CD4-positive, alpha-beta T cell (primary cell): ENCODE measurements around the gene P4HA1. TPM values are rescaled to one million over a fixed set of nuclear protein-coding genes. Genes with fewer than 3 reads are reported as not detected.

Source experiments
- ATAC-seq: fragments of 200-7000 bp; cut with Tn5 transposase; one replicate; pipeline ENCODE4 v1.10.0; 2022; ENCODE audit warnings: mild to moderate bottlenecking; ENCODE audit not compliant: poor library complexity
- CTCF ChIA-PET: fragments of 350-600 bp; sonication (Branson Sonifier 250); formaldehyde crosslinking; loops from one replicate; lab custom pipeline; 2021; ENCODE audit warnings: antibody characterized with exemption, inconsistent platforms; lab: Charles Lee
- POLR2A ChIA-PET: fragments of 350-600 bp; sonication (Branson Sonifier 250); formaldehyde crosslinking; loops from one replicate; lab custom pipeline; 2021; ENCODE audit warnings: antibody characterized with exemption, inconsistent platforms; lab: Charles Lee
- DNase-seq, 14 experiments: peaks; one replicate each; pipeline ENCODE4 v3.0.0-alpha.2; 2013 to 2020; ENCODE audit warnings: mixed read lengths in 2 of 14
- H3K27ac ChIP-seq, 2 donors: one replicate each; pipeline versions ENCODE4 v1.5.1 to v1.7.0; 2013; ENCODE audit warnings: low read length in 2 of 2, low read depth in 1 of 2, mild to moderate bottlenecking in 1 of 2
- H3K27me3 ChIP-seq, 2 experiments: 1 replicate in 1 of 2; 2 replicates in 1 of 2; pipeline versions ENCODE4 v1.6.1 to v1.7.0; 2013; ENCODE audit warnings: low read length in 2 of 2, control low read depth in 1 of 2, mild to moderate bottlenecking in 1 of 2, moderate library complexity in 1 of 2; ENCODE audit not compliant: insufficient read depth in 2 of 2, control insufficient read depth in 1 of 2
- H3K36me3 ChIP-seq: one replicate; pipeline ENCODE4 v1.6.1; 2013; ENCODE audit warnings: low read length, control low read depth; ENCODE audit not compliant: insufficient read depth
- H3K4me1 ChIP-seq: one replicate; pipeline ENCODE4 v1.6.1; 2013; ENCODE audit warnings: low read length, control low read depth; ENCODE audit not compliant: insufficient read depth
- H3K4me3 ChIP-seq: one replicate; pipeline ENCODE4 v1.5.1; 2013; ENCODE audit warnings: mild to moderate bottlenecking, low read length, moderate library complexity
- H3K9me3 ChIP-seq, 2 experiments: 1 replicate in 1 of 2; 2 replicates in 1 of 2; pipeline versions ENCODE4 v1.6.1 to v1.7.0; 2013; ENCODE audit warnings: low read length in 2 of 2, mild to moderate bottlenecking in 2 of 2, control low read depth in 1 of 2, moderate library complexity in 1 of 2; ENCODE audit not compliant: control insufficient read depth in 1 of 2, insufficient read depth in 1 of 2
- H3K27ac Mint-ChIP-seq: one replicate; pipeline ENCODE4 v1.8.0; 2020; ENCODE audit warnings: mixed read lengths
- H3K27me3 Mint-ChIP-seq: one replicate; pipeline ENCODE4 v1.8.0; 2021; ENCODE audit warnings: mixed read lengths
- H3K36me3 Mint-ChIP-seq: one replicate; pipeline ENCODE4 v1.8.0; 2021; ENCODE audit warnings: low read depth, mixed read lengths
- H3K4me1 Mint-ChIP-seq: one replicate; pipeline ENCODE4 v1.8.0; 2021; ENCODE audit warnings: low read depth, mixed read lengths
- H3K4me3 Mint-ChIP-seq: one replicate; pipeline ENCODE4 v1.8.0; 2020; ENCODE audit warnings: mild to moderate bottlenecking, mixed read lengths
- H3K9me3 Mint-ChIP-seq: one replicate; pipeline ENCODE4 v1.8.0; 2020; ENCODE audit warnings: mixed read lengths
- intact Hi-C, 2 experiments: fragments of 100-400 bp; cut with DNase I in 1 of 2; cut with micrococcal nuclease in 1 of 2; formaldehyde crosslinking; loops; one replicate each; pipeline versions ENCODE4 v1.15.1 to v1.9.0; 2023 to 2025; cut with DNase I, micrococcal nuclease
- total RNA-seq, 174 experiments: library from RNA in 2 of 174; stranded (reverse) in 2 of 174; gene quantifications; one replicate each; pipeline ENCODE4 v1.2.3 and lab custom pipeline; 2021 to 2026
- TF ChIP-seq, protein P1 (sequence below): fragments of 200-600 bp; IDR thresholded peaks from one replicate; pipeline ENCODE4 v1.8.0; 2022; ENCODE audit warnings: antibody characterized with exemption, mild to moderate bottlenecking

Gene P4HA1
- total RNA-seq, 2 experiments from 2014 or later: 9.0 to 9.1 TPM

GRCh38 chr10:73017955-73018480, 78.6 kb downstream of the P4HA1 start:
- Mint-ChIP-seq H3K9me3 (no peaks in the 10 kb centered on the region), H3K4me1 (no peaks in the 10 kb centered on the region), H3K36me3 (peaks cover 65% of the 10 kb centered on the region), H3K4me3 (no peak overlapping the region), H3K27ac (no peak overlapping the region), H3K27me3 (no peaks in the 10 kb centered on the region)
- peaks cover 51% of the 10 kb centered on the region for H3K36me3 ChIP-seq
- ATAC-seq (no peak), DNase-seq (no peak)
- H3K4me3 ChIP-seq: no peak overlapping the region
- no peaks in the 10 kb centered on the region for H3K4me1 ChIP-seq
- no peak overlapping the region for H3K27ac ChIP-seq
- ChIA-PET POLR2A (no interaction called here), CTCF (no interaction called here)
- TF ChIP-seq, protein P1, sequence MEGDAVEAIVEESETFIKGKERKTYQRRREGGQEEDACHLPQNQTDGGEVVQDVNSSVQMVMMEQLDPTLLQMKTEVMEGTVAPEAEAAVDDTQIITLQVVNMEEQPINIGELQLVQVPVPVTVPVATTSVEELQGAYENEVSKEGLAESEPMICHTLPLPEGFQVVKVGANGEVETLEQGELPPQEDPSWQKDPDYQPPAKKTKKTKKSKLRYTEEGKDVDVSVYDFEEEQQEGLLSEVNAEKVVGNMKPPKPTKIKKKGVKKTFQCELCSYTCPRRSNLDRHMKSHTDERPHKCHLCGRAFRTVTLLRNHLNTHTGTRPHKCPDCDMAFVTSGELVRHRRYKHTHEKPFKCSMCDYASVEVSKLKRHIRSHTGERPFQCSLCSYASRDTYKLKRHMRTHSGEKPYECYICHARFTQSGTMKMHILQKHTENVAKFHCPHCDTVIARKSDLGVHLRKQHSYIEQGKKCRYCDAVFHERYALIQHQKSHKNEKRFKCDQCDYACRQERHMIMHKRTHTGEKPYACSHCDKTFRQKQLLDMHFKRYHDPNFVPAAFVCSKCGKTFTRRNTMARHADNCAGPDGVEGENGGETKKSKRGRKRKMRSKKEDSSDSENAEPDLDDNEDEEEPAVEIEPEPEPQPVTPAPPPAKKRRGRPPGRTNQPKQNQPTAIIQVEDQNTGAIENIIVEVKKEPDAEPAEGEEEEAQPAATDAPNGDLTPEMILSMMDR: no peak
- intact Hi-C loops: no loop called here
- H3K9me3 ChIP-seq: no peaks in the 10 kb centered on the region
- H3K27me3 ChIP-seq: no peaks in the 10 kb centered on the region

GRCh38 chr10:73015779-73016178, 80.9 kb downstream of the P4HA1 start:
- Mint-ChIP-seq H3K4me1 (no peaks in the 10 kb centered on the region), H3K4me3 (no peak overlapping the region), H3K27ac (no peak overlapping the region), H3K36me3 (peaks cover 74% of the 10 kb centered on the region), H3K9me3 (no peaks in the 10 kb centered on the region), H3K27me3 (no peaks in the 10 kb centered on the region)
- CTCF ChIA-PET: no interaction called here
- no peaks in the 10 kb centered on the region for H3K27me3 ChIP-seq
- no peaks in the 10 kb centered on the region for H3K4me1 ChIP-seq
- TF ChIP-seq, protein P1: no peak
- DNase-seq (no peak), ATAC-seq (no peak)
- H3K27ac ChIP-seq: no peak overlapping the region
- H3K36me3 ChIP-seq: peaks cover 53% of the 10 kb centered on the region
- H3K9me3 ChIP-seq: no peaks in the 10 kb centered on the region
- no peak overlapping the region for H3K4me3 ChIP-seq
- POLR2A ChIA-PET: no interaction called here
- intact Hi-C loops: no loop called here

DNA sequence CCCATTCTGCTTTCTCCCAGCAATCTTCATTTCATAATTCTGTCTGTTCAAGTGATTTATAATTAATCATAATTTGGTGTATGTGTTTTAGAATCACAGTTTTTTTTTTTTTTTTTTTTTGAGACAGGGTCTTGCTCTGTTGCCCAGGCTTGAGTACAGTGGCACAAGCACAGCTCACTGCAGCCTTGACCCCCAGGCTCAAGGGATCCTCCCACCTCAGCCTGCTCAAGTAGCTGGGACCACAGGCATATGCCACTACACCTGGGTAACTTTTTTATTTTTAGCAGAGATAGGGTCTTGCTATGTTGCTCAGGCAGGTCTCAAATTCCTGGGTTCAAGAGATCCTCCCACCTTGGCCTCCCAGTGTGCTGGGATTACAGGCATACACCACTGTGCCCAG, 92.8 kb downstream of the P4HA1 start:
- Mint-ChIP-seq H3K4me3 (no peak overlapping the region), H3K27ac (no peak overlapping the region), H3K27me3 (no peaks in the 10 kb centered on the region), H3K36me3 (peaks cover 75% of the 10 kb centered on the region), H3K4me1 (no peaks in the 10 kb centered on the region), H3K9me3 (no peaks in the 10 kb centered on the region)
- ChIA-PET POLR2A (no interaction called here), CTCF (no interaction called here)
- H3K9me3 ChIP-seq: no peaks in the 10 kb centered on the region
- intact Hi-C loops: no loop called here
- DNase-seq: no peak
- no peak overlapping the region for H3K27ac ChIP-seq
- TF ChIP-seq, protein P1: no peak
- ATAC-seq: no peak
- H3K4me1 ChIP-seq: no peaks in the 10 kb centered on the region
- H3K36me3 ChIP-seq: peaks cover 23% of the 10 kb centered on the region
- no peaks in the 10 kb centered on the region for H3K27me3 ChIP-seq
- H3K4me3 ChIP-seq: no peak overlapping the region
